Omental fat pad (tissue), 4 donors: Measurements from ENCODE around the gene SPINK7. TPM values are rescaled to one million over a fixed set of nuclear protein-coding genes. Genes with fewer than 3 reads are reported as not detected.
"Not testable (repeated sequence)": the region's sequence is repeated elsewhere in the genome, so short reads cannot be mapped to it uniquely, and the experiment has no call there.

Experiments used
- ATAC-seq: fragments of 150-250 bp; one replicate; pipeline ENCODE4 v1.9.1; 2016; ENCODE audit warnings: mild to moderate bottlenecking, moderate library complexity; ENCODE audit not compliant: low FRiP score
- DNase-seq: peaks from one replicate; pipeline ENCODE4 v3.0.0-alpha.2; 2019; ENCODE audit warnings: low spot score
- CTCF ChIP-seq, 3 donors: fragments of 450-650 bp; IDR thresholded peaks; one replicate each; pipeline ENCODE4 v1.5.1; 2016 to 2017; ENCODE audit warnings: antibody characterized with exemption in 3 of 3, mild to moderate bottlenecking in 3 of 3, moderate library complexity in 2 of 3
- total RNA-seq, 4 donors: library from RNA; depleted of rRNA; stranded (reverse); fragments of >200 nt; gene quantifications; one replicate each; pipeline ENCODE4 v1.1.0, GENCODE V29; 2016

SPINK7 gene
- total RNA-seq: not detected

GRCh38 chr5:148312153-148312552 is at the start of gene SPINK7:
SPINK7 (plus strand) TSS chr5:148312423; CDS start chr5:148312484, 61 bp downstream.
- no peak for ATAC-seq
- TF ChIP-seq CTCF (IDR thresholded peaks at IDR 0.05): no peak

GRCh38 chr5:148267962-148268361 is 44.3 kb upstream of the SPINK7 start:
- TF ChIP-seq CTCF (IDR thresholded peaks at IDR 0.05): no peak
- ATAC-seq: no peak

More at GRCh38 chr5:148312153-148312552, at the start of gene SPINK7:
- DNase-seq: no peak

GRCh38 chr5:148268566-148268965 is 43.7 kb upstream of the SPINK7 start, which contains the start of gene SPINK13:
SPINK13 (plus strand) TSS chr5:148268794; CDS start chr5:148270073, 1,279 bp downstream.
- no peak for ATAC-seq
- TF ChIP-seq CTCF (IDR thresholded peaks at IDR 0.05): no peak
- DNase-seq: no peak

More at GRCh38 chr5:148267962-148268361, 44.3 kb upstream of the SPINK7 start:
- no peak for DNase-seq

- DNase-seq, ATAC-seq: not testable (repeated sequence)
Measured at GRCh38 chr5:148275129-148275528, 37.1 kb upstream of the SPINK7 start.

GRCh38 chr5:148280893-148281292 is 31.3 kb upstream of the SPINK7 start:
- ATAC-seq, DNase-seq: not testable (repeated sequence)

GRCh38 chr5:148281336-148281735 is 30.9 kb upstream of the SPINK7 start:
- not testable (repeated sequence) for ATAC-seq

GRCh38 chr5:148290271-148291195 is 21.7 kb upstream of the SPINK7 start:
- TF ChIP-seq CTCF (IDR thresholded peaks at IDR 0.05): no peak
- no peak for DNase-seq
- no peak for ATAC-seq

More at GRCh38 chr5:148281336-148281735, 30.9 kb upstream of the SPINK7 start:
- not testable (repeated sequence) for DNase-seq

GRCh38 chr5:148297731-148298130 is 14.5 kb upstream of the SPINK7 start:
- ATAC-seq: no peak
- no peak for TF ChIP-seq CTCF (IDR thresholded peaks at IDR 0.05)

More at GRCh38 chr5:148297731-148298130, 14.5 kb upstream of the SPINK7 start:
- no peak for DNase-seq
